Right lobe of liver (tissue), 4 donors: ENCODE data around the gene RTN4R.

Experiments
- POLR2A ChIP-seq: fragments of 450-650 bp; IDR thresholded peaks from one replicate; pipeline ENCODE4 v1.6.1; 2017; ENCODE audit warnings: antibody characterized with exemption, mild to moderate bottlenecking
- TF ChIP-seq, protein P1 (sequence below), 4 donors: fragments of 200-600 bp in 3 of 4; fragments of 450-650 bp in 1 of 4; IDR thresholded peaks; one replicate each; pipeline versions ENCODE4 v1.5.1 to v1.8.0; 2016 to 2022; ENCODE audit warnings: antibody characterized with exemption in 4 of 4, mild to moderate bottlenecking in 2 of 4
- donor health status: DM: no; HTN: no; CAD: no.
- donor health status: DM: no; HTN: no; CAD: no.
- donor health status: DM: no; HTN: yes; CAD: no.

DNA sequence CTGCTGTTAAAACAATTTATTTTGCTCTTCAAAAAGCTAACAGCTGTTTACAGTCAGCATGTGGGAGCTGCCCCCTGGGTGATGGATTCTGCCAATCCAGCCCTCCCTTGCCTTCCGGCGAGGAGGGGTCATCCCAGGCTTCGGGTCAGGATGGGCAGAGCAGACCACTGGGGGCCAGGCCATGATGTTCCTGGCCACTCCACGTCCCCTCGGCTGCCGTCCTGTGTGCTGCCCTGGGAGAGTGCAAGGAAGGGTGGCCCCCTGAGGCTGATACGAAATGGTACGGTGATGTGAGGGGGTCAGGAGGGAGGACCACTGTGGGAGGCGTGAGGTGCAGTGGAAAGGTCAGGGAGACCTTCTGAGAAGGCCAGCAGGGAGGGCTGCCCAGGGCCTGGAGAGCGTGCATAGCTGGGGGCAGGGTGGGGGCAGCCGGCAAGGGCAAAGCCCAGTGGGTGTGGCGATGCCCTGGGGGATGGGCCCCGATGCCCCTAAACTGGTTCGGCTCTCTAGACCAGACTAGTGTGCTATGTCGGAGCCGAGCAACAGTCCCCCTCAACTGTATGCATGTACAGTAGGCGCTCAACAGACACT is 41.3 kb downstream of the RTN4R start:
- TF ChIP-seq, protein P1, sequence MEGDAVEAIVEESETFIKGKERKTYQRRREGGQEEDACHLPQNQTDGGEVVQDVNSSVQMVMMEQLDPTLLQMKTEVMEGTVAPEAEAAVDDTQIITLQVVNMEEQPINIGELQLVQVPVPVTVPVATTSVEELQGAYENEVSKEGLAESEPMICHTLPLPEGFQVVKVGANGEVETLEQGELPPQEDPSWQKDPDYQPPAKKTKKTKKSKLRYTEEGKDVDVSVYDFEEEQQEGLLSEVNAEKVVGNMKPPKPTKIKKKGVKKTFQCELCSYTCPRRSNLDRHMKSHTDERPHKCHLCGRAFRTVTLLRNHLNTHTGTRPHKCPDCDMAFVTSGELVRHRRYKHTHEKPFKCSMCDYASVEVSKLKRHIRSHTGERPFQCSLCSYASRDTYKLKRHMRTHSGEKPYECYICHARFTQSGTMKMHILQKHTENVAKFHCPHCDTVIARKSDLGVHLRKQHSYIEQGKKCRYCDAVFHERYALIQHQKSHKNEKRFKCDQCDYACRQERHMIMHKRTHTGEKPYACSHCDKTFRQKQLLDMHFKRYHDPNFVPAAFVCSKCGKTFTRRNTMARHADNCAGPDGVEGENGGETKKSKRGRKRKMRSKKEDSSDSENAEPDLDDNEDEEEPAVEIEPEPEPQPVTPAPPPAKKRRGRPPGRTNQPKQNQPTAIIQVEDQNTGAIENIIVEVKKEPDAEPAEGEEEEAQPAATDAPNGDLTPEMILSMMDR (IDR thresholded peaks at IDR 0.05), result no peak
- TF ChIP-seq POLR2A, result no peak
